GM10847 (cell line): ENCODE measurements around the gene INAFM1.

ENCODE experiments used
- POLR2A ChIP-seq: IDR thresholded peaks from 2 replicates; pipeline ENCODE4 v1.6.1; 2011; ENCODE audit not compliant: insufficient read length; ENCODE audit errors: extremely low read depth

Gene INAFM1

GRCh38 chr19:47312366-47313006 is 37.8 kb downstream of the INAFM1 start:
- TF ChIP-seq POLR2A, result no peak

DNA sequence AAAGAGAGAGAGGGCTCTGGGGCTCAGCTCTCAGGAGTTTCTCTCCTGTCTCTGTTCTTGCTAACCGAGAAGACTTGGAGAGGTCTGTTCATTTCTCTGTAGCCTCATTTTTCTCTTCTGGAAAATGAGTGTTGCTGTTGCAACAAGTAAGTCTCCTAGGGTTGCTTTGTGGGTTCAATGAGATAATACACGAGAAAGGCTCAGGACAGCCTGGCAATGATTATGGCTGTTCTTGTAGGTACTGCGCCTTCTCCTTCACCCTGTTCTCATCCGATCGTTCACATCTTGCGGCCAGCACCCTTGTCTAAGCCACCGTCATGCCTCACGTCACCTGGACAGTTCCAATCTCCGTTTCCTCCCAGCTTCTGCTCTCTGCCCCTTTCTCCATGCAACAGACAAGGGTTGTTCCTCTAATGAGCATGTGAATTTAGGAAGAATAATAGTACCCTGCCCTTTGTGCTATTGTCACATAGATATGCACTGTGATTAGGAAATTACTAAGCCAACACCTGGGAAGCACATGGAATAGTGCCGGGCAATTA is 39.1 kb downstream of the INAFM1 start:
- TF ChIP-seq POLR2A, result no peak

GRCh38 chr19:47315125-47315821 is 40.6 kb downstream of the INAFM1 start:
- no peak for TF ChIP-seq POLR2A

- no peak for TF ChIP-seq POLR2A
Measured at GRCh38 chr19:47316513-47316912, 41.8 kb downstream of the INAFM1 start.

DNA sequence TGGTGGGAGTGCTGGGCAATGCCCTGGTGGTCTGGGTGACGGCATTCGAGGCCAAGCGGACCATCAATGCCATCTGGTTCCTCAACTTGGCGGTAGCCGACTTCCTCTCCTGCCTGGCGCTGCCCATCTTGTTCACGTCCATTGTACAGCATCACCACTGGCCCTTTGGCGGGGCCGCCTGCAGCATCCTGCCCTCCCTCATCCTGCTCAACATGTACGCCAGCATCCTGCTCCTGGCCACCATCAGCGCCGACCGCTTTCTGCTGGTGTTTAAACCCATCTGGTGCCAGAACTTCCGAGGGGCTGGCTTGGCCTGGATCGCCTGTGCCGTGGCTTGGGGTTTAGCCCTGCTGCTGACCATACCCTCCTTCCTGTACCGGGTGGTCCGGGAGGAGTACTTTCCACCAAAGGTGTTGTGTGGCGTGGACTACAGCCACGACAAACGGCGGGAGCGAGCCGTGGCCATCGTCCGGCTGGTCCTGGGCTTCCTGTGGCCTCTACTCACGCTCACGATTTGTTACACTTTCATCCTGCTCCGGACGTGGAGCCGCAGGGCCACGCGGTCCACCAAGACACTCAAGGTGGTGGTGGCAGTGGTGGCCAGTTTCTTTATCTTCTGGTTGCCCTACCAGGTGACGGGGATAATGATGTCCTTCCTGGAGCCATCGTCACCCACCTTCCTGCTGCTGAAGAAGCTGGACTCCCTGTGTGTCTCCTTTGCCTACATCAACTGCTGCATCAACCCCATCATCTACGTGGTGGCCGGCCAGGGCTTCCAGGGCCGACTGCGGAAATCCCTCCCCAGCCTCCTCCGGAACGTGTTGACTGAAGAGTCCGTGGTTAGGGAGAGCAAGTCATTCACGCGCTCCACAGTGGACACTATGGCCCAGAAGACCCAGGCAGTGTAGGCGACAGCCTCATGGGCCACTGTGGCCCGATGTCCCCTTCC is 45.5 kb downstream of the INAFM1 start:
- no peak for TF ChIP-seq POLR2A

DNA sequence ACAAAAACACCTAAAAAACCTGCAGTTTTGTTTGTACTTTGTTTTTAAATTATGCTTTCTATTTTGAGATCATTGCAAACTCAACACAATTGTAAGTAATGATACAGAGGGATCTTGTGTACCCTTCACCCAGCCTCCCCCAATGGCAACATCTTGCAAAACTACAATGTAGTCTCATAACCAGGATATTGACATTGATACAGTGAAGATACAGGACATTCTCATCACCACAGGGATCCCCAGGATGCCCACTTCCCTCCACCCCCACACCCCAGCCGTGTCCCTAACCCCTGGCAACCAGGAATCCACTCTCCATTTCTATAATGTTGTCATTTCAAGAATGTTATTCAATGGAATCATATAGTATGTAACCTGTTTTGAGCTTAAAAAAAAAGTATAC is 46.9 kb downstream of the INAFM1 start:
- TF ChIP-seq POLR2A, result no peak

DNA sequence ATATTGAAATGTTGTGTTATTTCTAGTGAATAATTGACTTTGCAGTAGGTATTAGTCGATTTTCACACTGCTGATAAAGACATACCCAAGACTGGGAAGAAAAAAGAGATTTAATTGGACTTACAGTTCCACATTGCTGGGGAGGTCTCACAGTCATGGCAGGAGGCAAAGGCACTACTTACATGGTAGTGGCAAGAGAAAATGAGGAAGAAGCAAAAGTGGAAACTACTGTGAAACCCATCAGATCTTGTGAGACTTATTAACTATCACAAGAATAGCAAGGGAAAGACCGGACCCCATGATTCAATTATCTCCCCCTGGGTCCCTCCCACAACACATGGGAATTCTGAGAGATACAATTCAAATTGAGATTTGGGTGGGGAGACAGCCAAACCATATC is 47.4 kb downstream of the INAFM1 start:
- no peak for TF ChIP-seq POLR2A

- TF ChIP-seq POLR2A, result no peak
Measured at GRCh38 chr19:47323409-47323808, 48.7 kb downstream of the INAFM1 start.

DNA sequence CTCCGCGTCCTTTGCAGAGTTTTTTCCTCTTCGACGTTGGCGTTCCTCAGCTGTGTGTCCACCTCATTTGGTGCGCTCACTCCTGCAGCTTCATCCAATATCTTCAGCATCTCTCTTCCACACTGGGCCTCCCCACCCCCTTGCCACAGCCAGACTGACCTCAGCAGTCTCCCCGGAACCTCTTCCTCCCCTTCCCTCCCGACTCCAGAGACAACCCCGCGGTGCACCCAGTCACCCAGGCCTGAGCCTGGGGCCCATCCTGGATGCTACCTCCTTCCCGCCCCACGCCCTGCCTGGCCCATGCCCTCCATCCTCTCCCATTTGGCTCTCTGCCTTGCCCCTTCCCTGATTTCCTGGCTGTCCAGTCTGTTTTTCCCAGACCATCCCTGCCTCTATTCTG is 49.2 kb downstream of the INAFM1 start:
- TF ChIP-seq POLR2A, result no peak

DNA sequence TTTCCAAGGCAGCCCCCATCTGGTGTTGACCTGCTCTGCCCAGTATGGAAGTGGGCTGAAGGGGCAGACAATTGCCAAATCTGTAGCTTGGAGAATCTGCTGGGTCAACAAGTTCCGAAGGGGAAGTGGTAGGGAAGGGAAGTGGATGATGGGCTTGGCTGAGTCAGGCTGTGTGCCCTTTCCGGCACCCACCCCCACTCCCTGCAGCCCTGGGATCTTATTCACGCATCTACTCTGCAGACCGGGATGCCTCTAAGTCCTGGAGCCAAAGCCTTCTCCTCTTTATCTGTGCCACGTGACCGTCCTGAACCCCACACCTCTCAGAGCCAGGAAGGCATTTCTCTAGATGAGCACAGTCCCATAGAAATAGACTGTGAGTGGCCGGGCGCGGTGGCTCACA is 49.8 kb downstream of the INAFM1 start:
- no peak for TF ChIP-seq POLR2A
